ENCODE measurements around the gene GID4.

GID4 gene

DNA sequence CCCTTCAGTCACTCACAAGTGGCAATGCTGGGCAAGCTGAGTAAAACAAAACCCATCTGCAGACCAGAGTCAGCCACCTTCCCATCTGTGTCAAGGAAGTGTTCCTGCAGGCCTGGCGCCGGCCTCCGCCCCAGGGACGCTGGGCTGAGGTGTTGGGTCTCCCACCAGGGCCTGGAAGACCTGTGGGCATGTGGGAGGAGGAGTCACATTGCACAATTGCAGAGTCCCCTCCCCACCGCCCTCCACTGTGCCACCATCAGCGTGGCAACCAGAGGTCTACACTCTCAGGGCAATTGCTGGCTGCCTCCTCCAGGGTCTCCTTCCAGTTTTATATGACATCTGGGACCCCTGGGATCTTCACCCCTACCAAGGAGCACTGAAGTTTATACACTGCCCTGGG is 66.4 kb downstream of the GID4 start:
- DNase-seq = no peak

DNA sequence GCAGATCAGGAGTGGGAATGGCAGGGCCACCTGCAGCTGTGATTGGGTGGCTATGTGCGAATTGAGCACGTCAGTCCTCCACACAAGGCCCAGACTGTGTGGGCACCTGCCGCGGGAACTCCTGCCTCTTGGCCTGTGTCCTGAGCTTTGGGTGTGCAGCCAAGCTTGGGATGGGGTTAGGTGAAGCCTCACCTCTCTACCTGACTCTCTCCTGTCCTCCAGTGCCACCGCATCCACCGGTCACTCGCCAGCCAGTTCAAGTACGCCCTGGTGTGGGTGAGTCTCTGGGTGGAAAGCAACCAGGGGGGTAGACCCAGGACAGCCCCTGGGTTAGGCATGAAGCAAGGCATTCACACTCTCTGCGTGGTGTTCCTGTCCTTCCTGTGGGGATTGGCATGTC is 67.0 kb downstream of the GID4 start:
- no peak for DNase-seq

DNA sequence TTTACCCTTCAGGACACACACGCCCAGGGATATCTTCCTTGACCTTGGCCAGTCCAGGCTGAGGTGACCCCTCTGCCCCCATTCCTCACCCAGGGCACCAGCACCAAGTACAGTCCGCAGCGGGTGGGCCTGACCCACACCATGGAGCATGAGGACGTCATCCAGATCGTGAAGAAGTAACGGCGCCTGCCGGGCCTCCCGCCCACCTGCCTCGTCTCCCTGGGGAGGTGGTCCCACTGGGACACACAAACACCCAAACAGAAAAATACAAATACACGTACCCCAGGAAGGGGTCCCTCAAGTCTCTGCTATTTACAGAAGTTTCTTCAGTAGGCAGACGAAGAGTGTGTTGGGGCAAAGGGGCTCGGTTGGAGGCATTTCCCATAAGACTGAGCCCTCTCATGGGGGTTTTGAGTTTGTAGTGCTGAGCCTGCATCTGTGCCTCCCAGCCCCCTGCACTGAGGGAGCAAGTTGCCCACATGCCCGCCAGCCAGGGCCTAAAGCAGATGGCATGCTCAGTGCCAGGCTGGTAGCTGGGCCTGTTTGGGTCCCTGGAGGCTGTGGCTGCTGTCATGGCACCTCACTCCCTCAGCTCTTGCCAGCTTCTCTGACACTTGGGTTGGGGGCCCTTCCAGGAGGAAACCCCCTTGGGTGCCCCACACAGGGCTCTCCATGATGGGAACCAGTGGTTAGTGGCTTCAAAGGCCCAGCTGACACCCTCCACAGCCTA is 68.0 kb downstream of the GID4 start:
- DNase-seq = no peak

DNA sequence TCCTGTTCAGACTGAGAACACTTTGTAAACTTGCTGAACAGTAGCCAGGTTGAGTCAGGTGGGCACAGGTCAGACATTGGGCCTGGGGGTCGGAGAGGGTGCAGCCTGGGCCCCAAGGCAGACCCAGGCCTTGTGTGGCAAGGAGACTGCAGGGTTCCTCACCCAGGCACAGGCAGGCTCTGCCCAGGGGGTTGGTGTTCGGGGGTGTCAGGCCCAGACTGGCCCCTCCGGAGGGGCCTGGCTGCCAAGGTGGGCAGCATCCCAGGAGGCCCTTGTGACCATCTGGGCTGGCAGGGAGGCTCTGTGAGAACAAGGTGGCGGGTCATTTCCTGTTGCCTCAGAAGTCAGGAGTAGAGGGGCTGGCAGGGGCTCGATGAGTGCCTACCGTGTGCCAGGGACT is 68.8 kb downstream of the GID4 start:
- no peak for DNase-seq

DNA sequence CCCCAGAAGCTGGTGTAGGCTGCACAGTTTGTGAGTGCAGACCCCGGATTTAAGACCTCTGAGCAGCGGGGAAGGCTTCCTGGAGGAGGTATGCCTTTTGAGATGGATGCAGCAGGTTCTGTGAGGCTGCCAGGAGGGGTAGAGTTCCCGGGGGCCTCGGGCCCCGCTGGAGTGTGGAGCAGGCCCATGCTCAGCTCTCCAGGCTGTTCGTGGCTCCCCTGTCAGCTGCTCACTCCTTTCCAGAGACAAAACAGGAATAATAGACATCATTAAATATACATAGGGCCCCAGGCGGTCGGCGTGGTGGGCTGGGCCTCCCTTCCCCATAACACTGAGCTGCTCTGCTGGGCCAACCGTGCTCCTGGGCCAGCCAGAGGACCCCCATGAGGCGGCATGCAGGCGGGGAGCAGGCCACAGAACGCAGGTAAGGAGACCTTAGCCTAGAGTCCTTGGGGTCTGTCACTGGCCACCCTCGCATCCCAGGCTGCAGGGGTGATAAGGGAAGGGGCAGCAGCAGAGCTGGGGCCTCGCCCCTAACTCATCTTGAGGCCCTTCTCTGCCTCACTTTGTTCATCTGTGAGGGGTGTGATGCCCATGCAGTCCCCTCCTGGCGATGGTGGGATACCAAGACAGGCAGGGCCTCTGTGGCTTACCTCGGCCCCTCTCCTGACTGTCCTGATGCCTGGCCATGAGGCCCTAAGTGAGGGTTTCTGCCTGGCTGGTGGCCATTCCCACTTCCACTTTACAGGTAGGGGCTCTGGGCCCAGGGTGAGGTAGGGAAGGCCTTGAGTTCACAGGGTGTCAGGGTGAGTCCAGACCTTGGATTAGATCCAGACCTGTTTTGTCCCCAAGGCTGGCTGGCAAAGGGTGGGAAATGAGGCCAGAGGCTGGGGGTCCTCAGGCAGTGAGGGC is 69.4 kb downstream of the GID4 start, which contains the start of gene MYO15A:
Gene MYO15A, plus strand, starts transcription at position 356 of the 912 bp plus-strand sequence. CDS start 10,045 bp downstream, outside the sequence.
- DNase-seq = no peak

DNA sequence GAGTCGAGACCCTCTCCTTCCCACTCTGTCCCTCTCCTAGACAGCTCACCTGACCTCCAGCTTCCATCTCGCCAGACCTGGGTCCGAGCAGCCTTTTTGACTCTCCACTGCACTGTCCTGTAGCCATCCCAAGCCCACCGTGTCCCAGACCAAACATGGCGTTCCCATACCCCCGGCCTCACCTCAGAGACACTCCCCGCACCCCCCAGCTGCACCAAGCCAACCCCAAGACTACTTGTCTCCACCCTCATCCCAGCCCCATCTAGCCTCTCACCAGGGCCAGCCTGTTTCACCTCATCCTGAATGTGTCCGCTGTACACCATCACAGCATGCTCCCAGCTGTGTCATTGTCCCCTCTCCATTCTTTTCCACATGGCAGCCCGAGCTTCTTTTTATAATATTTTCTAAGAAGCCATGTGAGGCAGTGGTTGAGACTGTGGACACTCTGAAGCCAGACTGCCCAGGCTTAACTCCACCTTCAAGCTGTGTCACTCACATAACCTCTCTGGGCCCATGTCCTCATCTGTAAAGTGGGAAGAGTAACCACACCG is 70.8 kb downstream of the GID4 start:
- DNase-seq = no peak

DNA sequence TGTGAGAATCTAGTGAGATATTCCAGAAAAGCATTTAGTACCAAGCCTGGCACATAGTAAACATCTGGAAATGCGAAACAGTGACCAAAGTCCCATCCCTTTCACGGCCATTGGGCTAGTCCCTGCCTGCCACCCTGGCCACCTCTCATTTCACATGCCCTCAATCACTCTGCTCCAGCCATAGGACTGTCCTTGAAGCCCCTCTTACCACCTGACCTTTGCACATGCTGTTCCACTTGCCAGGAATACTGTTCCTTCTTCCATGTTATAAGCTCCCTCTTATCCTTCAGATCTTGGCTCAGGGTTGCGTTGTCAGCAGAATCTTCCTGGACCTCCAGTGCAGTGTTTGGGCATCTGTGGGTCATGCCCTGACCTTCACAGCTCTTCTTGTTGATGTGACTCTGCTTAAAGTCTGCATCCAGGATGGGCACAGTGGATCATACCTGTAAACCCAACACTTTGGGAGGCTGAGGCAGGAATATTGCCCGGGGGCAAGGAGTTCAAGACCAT is 71.5 kb downstream of the GID4 start:
- DNase-seq = no peak

DNA sequence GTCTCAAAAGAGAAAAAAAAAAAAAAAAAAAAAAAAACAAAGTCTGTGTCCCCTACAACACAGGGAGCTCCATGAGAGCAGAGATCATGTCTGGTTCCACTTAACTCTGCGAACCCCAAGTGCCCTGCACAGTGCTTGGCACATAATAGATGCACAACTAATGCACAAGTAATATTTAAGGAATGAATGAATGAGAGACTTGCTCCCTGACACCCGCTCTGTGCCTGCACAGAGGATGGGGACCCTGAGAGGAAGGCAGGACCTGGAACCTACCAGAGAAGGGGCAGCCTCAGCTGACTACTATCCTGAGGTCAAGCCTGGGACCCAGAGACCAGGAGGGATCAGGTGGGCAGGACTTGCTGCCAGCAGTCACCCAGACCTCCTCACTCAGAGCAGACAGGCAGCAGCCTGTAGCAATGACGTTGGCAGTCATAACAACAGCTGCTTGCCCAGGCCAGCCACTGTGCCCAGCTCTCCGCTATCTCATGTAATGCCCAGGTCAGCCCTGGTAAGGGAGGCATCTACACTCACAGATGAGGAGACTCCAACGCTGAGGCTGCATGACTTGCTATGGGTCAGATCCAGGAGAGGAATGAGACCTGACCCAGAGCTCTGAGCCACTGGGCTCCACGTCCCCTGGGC is 72.2 kb downstream of the GID4 start:
- DNase-seq = no peak

DNA sequence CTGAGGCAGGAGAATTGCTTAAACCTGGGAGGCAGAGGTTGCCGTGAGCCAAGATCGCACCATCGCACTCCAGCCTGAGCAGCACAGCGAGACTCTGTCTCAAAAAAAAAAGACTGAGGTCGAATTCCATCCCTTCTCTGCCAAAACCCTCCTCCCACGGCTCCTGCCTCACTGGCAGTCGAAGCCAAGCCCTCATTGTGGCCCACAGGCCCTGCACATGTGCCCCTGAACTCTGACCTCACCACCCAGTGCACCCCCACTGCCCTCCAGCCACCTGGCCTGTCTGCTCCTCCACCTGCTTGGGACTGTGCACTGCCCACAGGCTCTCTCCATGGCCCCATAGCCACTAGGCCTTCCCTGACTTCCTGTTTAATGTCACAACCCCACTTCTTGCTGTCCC is 76.3 kb downstream of the GID4 start:
- no peak for DNase-seq

DNA sequence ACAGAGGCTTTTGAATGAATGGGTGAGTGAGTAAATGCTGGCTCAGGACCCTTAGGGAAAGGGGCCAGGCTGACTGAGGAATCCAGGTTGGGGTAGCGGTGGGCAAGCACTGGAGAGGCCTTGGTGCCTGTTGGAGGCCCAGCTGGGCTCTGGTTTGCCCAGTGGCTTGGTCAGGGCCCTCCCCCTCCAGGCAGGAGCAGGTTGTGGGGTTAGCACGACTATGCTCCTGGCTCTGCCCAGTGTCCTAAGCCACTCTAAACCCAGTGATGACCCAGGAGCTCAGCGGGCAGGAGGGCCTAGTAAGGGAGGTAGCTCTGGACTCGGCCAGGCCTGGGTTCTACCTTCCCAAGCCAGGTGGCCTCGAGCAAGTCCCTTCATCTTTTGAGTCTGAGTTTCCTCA is 76.9 kb downstream of the GID4 start:
- no peak for DNase-seq

DNA sequence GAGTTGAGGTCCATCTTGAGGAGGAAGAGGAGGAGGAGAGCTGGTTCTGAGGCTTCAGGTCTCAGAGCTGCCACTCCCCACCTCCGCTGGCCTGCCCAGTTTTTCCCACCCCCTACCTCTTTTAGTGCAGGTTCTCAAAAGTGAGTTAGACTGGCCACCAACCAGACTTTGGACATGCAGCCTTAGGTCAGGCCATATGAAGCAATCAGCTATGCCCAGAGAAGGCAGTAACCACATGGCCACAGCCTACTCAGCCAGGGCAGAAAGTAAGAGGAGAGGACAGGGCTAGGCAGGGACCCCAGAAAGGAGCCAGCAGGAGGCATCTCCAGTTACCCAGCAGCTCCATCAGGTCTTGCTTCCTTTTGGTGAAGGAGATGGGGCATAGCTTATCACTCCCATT is 78.3 kb downstream of the GID4 start:
- no peak for DNase-seq

All from activated effector memory CD4-positive, alpha-beta T cell treated with anti-CD3 and anti-CD28 coated beads, Interleukin-2, amount 50 U/mL, for 16 hours (primary cell).